Central memory CD8-positive, alpha-beta T cell (primary cell): ENCODE measurements around the gene KCNG4.
"Not testable (repeated sequence)": the region's sequence is repeated elsewhere in the genome, so short reads cannot be mapped to it uniquely, and the experiment has no call there.

Source experiments
- ATAC-seq: fragments of 150-1000 bp; cut with Tn5 transposase; replicated peaks from 2 replicates; pipeline ENCODE4 v1.10.0; 2022; ENCODE audit warnings: mild to moderate bottlenecking, moderate FRiP score, moderate number of reproducible peaks; ENCODE audit not compliant: poor library complexity, severe bottlenecking; ENCODE audit errors: extremely low read depth
- DNase-seq, 2 donors: peaks; one replicate each; pipeline ENCODE4 v3.0.0; 2021; ENCODE audit warnings: low spot score in 2 of 2
- H3K27ac Mint-ChIP-seq: one replicate; pipeline ENCODE4 v1.8.0; 2022; ENCODE audit warnings: low read depth, mild to moderate bottlenecking, moderate library complexity, mixed read lengths
- H3K27me3 Mint-ChIP-seq: one replicate; pipeline ENCODE4 v1.8.0; 2022; ENCODE audit warnings: mixed read lengths
- H3K36me3 Mint-ChIP-seq: one replicate; pipeline ENCODE4 v1.8.0; 2022; ENCODE audit warnings: mild to moderate bottlenecking, moderate library complexity, mixed read lengths; ENCODE audit not compliant: insufficient read depth
- H3K4me1 Mint-ChIP-seq: one replicate; pipeline ENCODE4 v1.8.0; 2022; ENCODE audit warnings: mixed read lengths
- H3K4me3 Mint-ChIP-seq: one replicate; pipeline ENCODE4 v1.8.0; 2022; ENCODE audit warnings: mild to moderate bottlenecking, moderate library complexity, mixed read lengths
- H3K9me3 Mint-ChIP-seq: one replicate; pipeline ENCODE4 v1.8.0; 2022; ENCODE audit warnings: mixed read lengths

The KCNG4 gene

GRCh38 chr16:84226026-84226425 is 13.8 kb downstream of the KCNG4 start:
- Mint-ChIP-seq H3K27me3 (peaks cover 80% of the 10 kb centered on the region), H3K27ac (no peak overlapping the region), H3K9me3 (no peaks in the 10 kb centered on the region), H3K4me1 (no peaks in the 10 kb centered on the region), H3K4me3 (no peak overlapping the region), H3K36me3 (no peaks in the 10 kb centered on the region)
- DNase-seq, result no peak
- ATAC-seq, result no peak

- no peaks in the 10 kb centered on the region for H3K9me3 Mint-ChIP-seq
- H3K27me3 Mint-ChIP-seq, result peaks cover 80% of the 10 kb centered on the region
- no peak for ATAC-seq
- no peaks in the 10 kb centered on the region for H3K4me1 Mint-ChIP-seq
- no peak overlapping the region for H3K27ac Mint-ChIP-seq
- H3K36me3 Mint-ChIP-seq, result no peaks in the 10 kb centered on the region
- no peak overlapping the region for H3K4me3 Mint-ChIP-seq
- no peak for DNase-seq
Observed at GRCh38 chr16:84225571-84225970, 14.2 kb downstream of the KCNG4 start.

DNA sequence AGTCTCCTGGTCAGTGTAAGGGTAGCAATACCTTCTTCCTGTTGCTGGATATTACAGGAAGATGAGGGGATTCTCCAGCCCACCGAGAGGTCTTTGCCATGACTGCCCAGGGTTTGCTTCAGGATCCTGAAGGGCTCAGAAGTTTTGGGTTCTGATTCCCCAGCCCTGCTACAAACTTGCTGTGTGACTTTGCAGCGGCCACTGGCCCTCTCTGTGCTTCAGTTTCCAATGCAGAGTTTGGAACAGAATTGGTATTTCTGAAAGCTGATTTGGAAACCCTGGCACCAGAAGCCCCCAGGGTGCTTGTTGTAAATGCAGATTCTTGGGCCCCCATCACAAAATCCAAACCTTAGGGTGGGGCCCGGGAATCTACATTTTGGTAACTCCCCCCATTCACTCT is 14.7 kb downstream of the KCNG4 start:
- no peak overlapping the region for H3K4me3 Mint-ChIP-seq
- no peaks in the 10 kb centered on the region for H3K36me3 Mint-ChIP-seq
- ATAC-seq (no peak), DNase-seq (no peak)
- H3K9me3 Mint-ChIP-seq, result no peaks in the 10 kb centered on the region
- H3K4me1 Mint-ChIP-seq, result no peaks in the 10 kb centered on the region
- H3K27ac Mint-ChIP-seq, result no peak overlapping the region
- peaks cover 81% of the 10 kb centered on the region for H3K27me3 Mint-ChIP-seq

DNA sequence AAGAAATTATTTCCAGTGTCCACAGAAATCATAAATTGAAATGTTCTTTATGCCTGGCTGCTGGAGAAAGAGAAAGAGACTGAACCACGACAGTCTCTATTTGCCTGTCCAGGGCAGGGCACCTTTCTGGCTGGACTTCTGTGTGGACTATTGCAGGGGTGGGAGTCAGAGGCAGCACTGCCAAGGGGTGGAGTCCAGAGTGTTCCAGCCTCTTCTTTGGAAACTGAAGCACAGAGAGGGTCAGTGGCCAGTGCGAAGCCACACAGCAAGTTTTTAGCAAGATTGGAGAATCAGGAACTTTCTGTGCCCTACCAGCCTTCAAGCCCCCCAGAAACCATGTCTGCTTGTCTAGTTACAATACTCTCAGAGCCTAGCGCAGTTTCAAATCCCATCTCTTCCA is 15.3 kb downstream of the KCNG4 start:
- Mint-ChIP-seq H3K4me1 (no peaks in the 10 kb centered on the region), H3K9me3 (no peaks in the 10 kb centered on the region), H3K27me3 (peaks cover 77% of the 10 kb centered on the region), H3K36me3 (no peaks in the 10 kb centered on the region), H3K27ac (no peak overlapping the region), H3K4me3 (no peak overlapping the region)
- no peak for DNase-seq
- ATAC-seq, result no peak

GRCh38 chr16:84223456-84223855 is 16.4 kb downstream of the KCNG4 start:
- ATAC-seq (no peak), DNase-seq (no peak)
- no peaks in the 10 kb centered on the region for H3K9me3 Mint-ChIP-seq
- peaks cover 71% of the 10 kb centered on the region for H3K27me3 Mint-ChIP-seq
- no peak overlapping the region for H3K27ac Mint-ChIP-seq
- H3K36me3 Mint-ChIP-seq, result no peaks in the 10 kb centered on the region
- H3K4me3 Mint-ChIP-seq, result no peak overlapping the region
- H3K4me1 Mint-ChIP-seq, result no peaks in the 10 kb centered on the region

- H3K4me1 Mint-ChIP-seq, result no peaks in the 10 kb centered on the region
- ATAC-seq, result no peak
- H3K27me3 Mint-ChIP-seq, result peaks cover 50% of the 10 kb centered on the region
- no peak overlapping the region for H3K4me3 Mint-ChIP-seq
- DNase-seq, result no peak
- no peaks in the 10 kb centered on the region for H3K9me3 Mint-ChIP-seq
- no peak overlapping the region for H3K27ac Mint-ChIP-seq
- H3K36me3 Mint-ChIP-seq, result no peaks in the 10 kb centered on the region
Observed at GRCh38 chr16:84220851-84221250, 19.0 kb downstream of the KCNG4 start.

GRCh38 chr16:84218956-84219355 is 20.9 kb downstream of the KCNG4 start:
- no peak overlapping the region for H3K27ac Mint-ChIP-seq
- no peak for ATAC-seq
- H3K4me3 Mint-ChIP-seq, result no peak overlapping the region
- DNase-seq, result no peak
- H3K9me3 Mint-ChIP-seq, result no peaks in the 10 kb centered on the region
- H3K36me3 Mint-ChIP-seq, result no peaks in the 10 kb centered on the region
- H3K4me1 Mint-ChIP-seq, result no peaks in the 10 kb centered on the region
- H3K27me3 Mint-ChIP-seq, result peaks cover 44% of the 10 kb centered on the region

GRCh38 chr16:84218176-84218823 is 21.5 kb downstream of the KCNG4 start:
- no peaks in the 10 kb centered on the region for H3K4me1 Mint-ChIP-seq
- H3K9me3 Mint-ChIP-seq, result no peaks in the 10 kb centered on the region
- no peaks in the 10 kb centered on the region for H3K36me3 Mint-ChIP-seq
- no peak overlapping the region for H3K27ac Mint-ChIP-seq
- H3K4me3 Mint-ChIP-seq, result no peak overlapping the region
- H3K27me3 Mint-ChIP-seq, result peaks cover 40% of the 10 kb centered on the region
- ATAC-seq (no peak), DNase-seq (no peak)

GRCh38 chr16:84216144-84216543 is 23.7 kb downstream of the KCNG4 start:
- H3K9me3 Mint-ChIP-seq, H3K27ac Mint-ChIP-seq, H3K36me3 Mint-ChIP-seq, H3K4me1 Mint-ChIP-seq, DNase-seq, ATAC-seq, H3K4me3 Mint-ChIP-seq: not testable (repeated sequence)
- peaks cover 18% of the 10 kb centered on the region for H3K27me3 Mint-ChIP-seq

DNA sequence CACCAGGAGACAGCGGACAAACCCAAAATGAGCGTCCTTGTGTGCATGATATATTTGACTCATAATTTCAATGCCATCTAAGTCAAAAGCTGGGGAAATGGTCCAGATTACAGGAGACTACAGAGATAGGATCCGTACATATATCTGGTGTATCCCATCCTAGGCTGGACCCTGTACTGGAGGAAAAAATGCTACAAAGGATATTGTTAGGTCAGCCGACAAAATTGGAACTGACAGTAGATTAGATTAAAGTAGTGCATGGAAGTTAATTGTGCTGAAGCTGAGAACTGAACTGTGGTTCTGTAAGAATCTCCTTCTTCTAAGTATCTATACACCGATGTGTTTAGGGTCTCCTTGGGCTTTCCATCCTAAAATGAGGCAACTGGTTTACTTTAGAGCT is 24.3 kb downstream of the KCNG4 start:
- Mint-ChIP-seq H3K4me3 (no peak overlapping the region), H3K36me3 (no peaks in the 10 kb centered on the region), H3K27ac (no peak overlapping the region), H3K27me3 (peaks cover 12% of the 10 kb centered on the region), H3K9me3 (no peaks in the 10 kb centered on the region), H3K4me1 (no peaks in the 10 kb centered on the region)
- DNase-seq (no peak), ATAC-seq (no peak)

GRCh38 chr16:84214451-84215066 is 25.3 kb downstream of the KCNG4 start:
- no peak overlapping the region for H3K4me3 Mint-ChIP-seq
- no peak overlapping the region for H3K27ac Mint-ChIP-seq

GRCh38 chr16:84212631-84213030 is 27.2 kb downstream of the KCNG4 start:
- H3K4me3 Mint-ChIP-seq, result no peak overlapping the region
- H3K27ac Mint-ChIP-seq, result no peak overlapping the region
- H3K27me3 Mint-ChIP-seq, result peaks cover 9% of the 10 kb centered on the region
- H3K9me3 Mint-ChIP-seq, result no peaks in the 10 kb centered on the region
- DNase-seq, result no peak
- H3K4me1 Mint-ChIP-seq, result no peaks in the 10 kb centered on the region
- ATAC-seq, result no peak
- H3K36me3 Mint-ChIP-seq, result no peaks in the 10 kb centered on the region

More at GRCh38 chr16:84214451-84215066, 25.3 kb downstream of the KCNG4 start:
- no peaks in the 10 kb centered on the region for H3K4me1 Mint-ChIP-seq
- H3K27me3 Mint-ChIP-seq, result peaks cover 9% of the 10 kb centered on the region
- ATAC-seq, result no peak
- H3K36me3 Mint-ChIP-seq, result no peaks in the 10 kb centered on the region
- H3K9me3 Mint-ChIP-seq, result no peaks in the 10 kb centered on the region
- DNase-seq, result no peak

GRCh38 chr16:84212154-84212553 is 27.7 kb downstream of the KCNG4 start:
- Mint-ChIP-seq H3K36me3 (no peaks in the 10 kb centered on the region), H3K4me1 (no peaks in the 10 kb centered on the region), H3K9me3 (no peaks in the 10 kb centered on the region), H3K27me3 (peaks cover 9% of the 10 kb centered on the region), H3K27ac (no peak overlapping the region), H3K4me3 (no peak overlapping the region)
- no peak for ATAC-seq
- DNase-seq, result no peak
